Superior temporal gyrus (tissue), 1 donor: Measurements from ENCODE around the gene PPY.
"Not testable (repeated sequence)": the region's sequence is repeated elsewhere in the genome, so short reads cannot be mapped to it uniquely, and the experiment has no call there.

Experiments used
- DNase-seq: peaks from one replicate; pipeline ENCODE4 v3.0.0-alpha.2; 2016; ENCODE audit errors: extremely low spot score

The PPY gene

GRCh38 chr17:43932357-43932756 is 9.9 kb downstream of the PPY start:
- no peak for DNase-seq

GRCh38 chr17:43931062-43931571 is 11.2 kb downstream of the PPY start:
- DNase-seq: no peak

- no peak for DNase-seq
These were observed 13.7 kb downstream of the PPY start for GRCh38 chr17:43928609-43929008.

DNA sequence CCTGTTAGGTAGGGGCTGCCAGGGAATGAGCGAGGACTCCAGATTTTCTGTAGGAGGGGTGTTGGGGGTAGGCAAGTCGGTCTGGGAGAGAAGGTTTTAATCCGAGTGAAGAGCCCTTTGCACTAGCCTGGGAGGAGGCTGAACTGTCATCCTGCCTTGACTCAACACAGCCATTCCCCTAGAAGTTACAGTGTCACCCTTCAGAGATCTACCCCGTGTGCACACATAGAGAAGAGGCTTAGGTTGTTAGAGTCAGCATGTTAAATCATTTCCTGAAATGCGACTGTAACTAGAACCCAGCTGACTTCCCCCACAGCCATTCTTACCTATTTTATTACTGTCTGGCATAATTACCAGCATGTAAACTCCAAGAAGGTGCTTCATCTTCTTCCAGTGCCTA is 14.3 kb downstream of the PPY start:
- DNase-seq: not testable (repeated sequence)

- no peak for DNase-seq
These were observed 15.0 kb downstream of the PPY start for GRCh38 chr17:43927060-43927864.

- no peak for DNase-seq
These were observed 17.7 kb downstream of the PPY start for GRCh38 chr17:43924558-43924957.

- DNase-seq: no peak
These were observed 21.7 kb downstream of the PPY start for GRCh38 chr17:43920500-43921095.

GRCh38 chr17:43918026-43918389 is 24.3 kb downstream of the PPY start:
- no peak for DNase-seq

DNA sequence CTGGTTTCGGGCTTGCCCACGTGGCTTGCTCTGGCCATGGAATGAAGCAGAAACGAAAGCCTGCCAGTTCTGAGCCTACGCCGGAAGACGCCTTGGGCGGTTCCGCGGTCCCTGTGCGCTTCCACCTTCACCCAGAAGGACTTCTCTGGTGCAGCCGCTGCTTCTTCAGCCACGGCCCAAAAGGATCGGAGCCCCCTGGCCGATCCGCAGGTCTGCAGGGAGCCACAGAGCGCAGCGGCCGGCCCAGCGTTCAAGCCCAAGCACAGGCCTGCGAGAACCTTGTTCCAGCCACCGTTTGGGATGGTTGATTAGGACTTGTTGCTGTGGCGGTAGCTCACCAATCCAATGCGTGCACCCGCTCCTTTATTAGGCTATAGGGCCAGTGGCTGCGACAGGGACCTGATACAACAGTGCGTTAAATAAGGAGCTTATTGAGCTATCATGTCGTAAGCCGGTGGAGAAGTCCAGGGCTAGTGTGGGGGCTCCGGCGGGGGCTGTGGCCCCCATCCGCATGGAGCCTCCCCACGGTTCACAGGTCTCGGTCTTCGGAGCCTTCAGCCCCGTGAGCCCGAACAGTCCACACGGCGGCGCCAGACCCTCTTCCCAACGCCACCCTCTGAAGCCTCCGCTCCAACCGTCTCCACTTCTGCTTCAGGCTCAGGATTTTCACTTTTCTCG is 24.8 kb downstream of the PPY start:
- DNase-seq: peak; percentile 58

GRCh38 chr17:43917016-43917347 is 25.3 kb downstream of the PPY start:
- DNase-seq: no peak

GRCh38 chr17:43916385-43916784 is 25.9 kb downstream of the PPY start:
- no peak for DNase-seq

DNA sequence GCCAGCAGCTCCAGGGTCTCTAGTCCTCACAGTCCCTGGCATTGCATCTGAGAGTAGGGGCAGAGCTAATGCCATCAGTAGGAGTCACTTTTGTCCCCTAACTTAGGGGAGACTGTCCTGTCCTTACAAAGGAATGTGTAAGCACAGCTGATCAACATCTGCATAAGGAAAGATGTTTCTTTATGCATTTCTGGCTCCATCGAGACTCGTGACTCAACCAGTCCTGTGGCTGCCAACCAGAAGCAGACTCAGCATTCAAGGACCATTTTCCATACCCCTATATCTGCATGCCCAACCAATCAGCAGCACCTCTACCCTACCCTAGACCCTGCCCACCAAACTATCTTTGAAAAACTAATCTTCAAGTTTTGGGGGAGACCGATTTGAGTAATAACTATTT is 26.7 kb downstream of the PPY start:
- no peak for DNase-seq

DNA sequence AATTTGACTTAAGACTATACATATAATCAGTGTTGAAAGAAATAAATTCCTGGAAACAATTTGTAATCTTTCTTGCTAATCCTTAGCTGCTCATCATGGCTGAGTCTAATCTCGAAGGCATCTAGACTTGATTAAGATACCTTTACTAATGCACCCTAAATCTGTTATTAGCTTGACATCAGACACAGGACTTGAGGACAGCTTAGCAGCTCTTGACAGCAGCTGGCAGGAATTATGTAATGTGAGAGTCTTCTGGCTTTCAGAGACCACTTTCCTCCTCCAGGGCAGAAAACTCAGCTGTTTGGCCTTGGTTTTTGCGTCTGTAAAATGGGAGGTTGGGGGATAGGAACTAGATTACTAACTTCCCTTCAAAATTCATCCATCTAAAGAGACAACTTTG is 27.8 kb downstream of the PPY start:
- DNase-seq: no peak

GRCh38 chr17:43913584-43913983 is 28.7 kb downstream of the PPY start:
- no peak for DNase-seq

DNA sequence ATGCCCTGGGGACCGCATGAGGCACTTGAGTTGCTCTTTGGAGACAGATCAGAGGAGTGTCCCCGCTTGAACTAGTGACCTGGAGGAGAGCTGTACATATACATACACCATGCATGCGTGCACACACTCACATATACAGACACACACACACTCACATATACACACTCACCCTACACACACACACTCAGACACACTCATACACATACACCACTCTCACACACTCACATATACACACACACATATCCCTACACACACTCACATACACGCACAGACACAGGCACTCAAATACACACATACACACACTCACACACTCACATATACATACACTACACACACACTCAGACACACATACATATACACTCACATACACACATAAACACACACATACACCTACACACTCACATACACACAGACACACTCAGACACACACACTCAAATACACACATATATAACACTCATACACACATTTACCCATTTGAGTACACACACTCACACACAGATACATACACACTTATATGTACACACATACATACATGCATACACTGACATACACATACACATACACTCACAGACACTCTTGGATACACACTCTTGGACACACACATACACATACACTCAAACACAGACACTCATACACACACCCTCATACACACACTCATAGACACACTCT is 29.5 kb downstream of the PPY start:
- no peak for DNase-seq

DNA sequence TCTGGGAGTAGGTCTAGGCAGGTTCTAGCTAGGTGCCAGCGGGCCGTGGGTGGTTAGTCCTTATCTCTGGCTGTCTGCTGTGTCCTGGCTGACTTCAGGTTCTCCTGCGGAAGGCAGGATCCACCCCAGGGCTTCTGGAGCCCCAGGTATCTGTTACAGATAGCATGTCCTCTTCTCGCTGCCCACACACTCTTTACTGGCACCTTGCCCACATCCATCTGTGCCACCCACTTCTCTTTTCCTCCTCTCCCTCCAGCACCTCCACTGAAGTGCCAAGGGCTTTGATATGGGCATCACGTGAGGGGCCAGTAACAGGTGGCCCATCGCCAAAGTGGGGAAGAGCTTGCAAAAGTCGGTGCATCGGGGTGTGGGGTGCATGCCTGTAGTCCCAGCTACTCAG is 30.4 kb downstream of the PPY start:
- no peak for DNase-seq

DNA sequence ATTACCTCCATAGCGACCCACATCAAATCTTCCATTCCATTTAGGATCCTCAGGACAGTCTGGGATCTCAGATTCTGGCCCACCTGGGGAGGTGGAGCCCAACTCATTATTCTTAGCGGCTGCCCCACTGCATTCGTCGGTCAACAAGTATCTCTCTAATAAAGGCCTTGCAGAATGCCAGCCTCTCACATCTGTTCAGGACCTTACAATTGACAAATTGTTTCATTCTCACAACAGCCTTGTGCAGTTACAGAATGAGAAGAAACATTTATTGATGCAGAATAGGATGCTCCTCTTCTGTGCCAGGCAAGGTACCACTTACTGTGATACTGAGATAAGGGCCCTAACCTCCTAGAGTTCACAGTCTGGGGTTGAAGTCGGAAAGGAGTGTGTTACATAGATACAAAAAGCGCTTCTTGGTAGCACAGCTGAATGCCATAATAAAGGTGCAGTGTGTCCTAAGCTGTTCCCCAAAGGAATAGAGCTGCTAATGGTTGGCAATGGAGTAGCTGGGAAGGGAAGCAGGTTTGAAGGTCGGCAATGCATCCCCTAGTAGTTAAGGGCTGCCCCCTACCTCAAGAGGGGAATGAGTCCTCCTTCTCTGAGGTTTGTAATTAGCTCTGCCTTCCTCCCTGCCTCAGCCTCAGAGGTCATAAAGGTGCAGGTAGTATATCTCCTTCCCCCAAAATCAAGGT is 32.6 kb downstream of the PPY start:
- peak; percentile 79 for DNase-seq

GRCh38 chr17:43907998-43908721 is 34.1 kb downstream of the PPY start:
- peak; percentile 96 for DNase-seq

- DNase-seq: peak; percentile 91
These were observed 34.8 kb downstream of the PPY start, which contains the start of gene MPP2 for GRCh38 chr17:43907425-43907981. MPP2 (minus strand) TSS chr17:43907536; CDS start chr17:43904460, 3,076 bp downstream.

GRCh38 chr17:43906951-43907424 is 35.3 kb downstream of the PPY start:
- no peak for DNase-seq
